HG02943 (cell line): ENCODE results near the gene PGAP1.
"Not testable (repeated sequence)": the region's sequence is repeated elsewhere in the genome, so short reads cannot be mapped to it uniquely, and the experiment has no call there.

Experiments used
- ATAC-seq: cut with Tn5 transposase; IDR thresholded peaks from one replicate; pipeline ENCODE4 v1.9.1; 2021; ENCODE audit warnings: mild to moderate bottlenecking, low read depth, moderate library complexity; ENCODE audit not compliant: unreplicated experiment

Gene PGAP1

GRCh38 chr2:196951973-196952372, 25.5 kb upstream of the PGAP1 start:
- no peak for ATAC-seq

- no peak for ATAC-seq
These were observed 22.6 kb upstream of the PGAP1 start for GRCh38 chr2:196949116-196949515.

GRCh38 chr2:196944570-196944969, 18.1 kb upstream of the PGAP1 start:
- peak; percentile 94 for ATAC-seq

- ATAC-seq: no peak
These were observed 15.0 kb upstream of the PGAP1 start for GRCh38 chr2:196941398-196942078.

- ATAC-seq: no peak
These were observed 12.9 kb upstream of the PGAP1 start for GRCh38 chr2:196939371-196939770.

- ATAC-seq: no peak
These were observed 8.9 kb upstream of the PGAP1 start for GRCh38 chr2:196935432-196935831.

GRCh38 chr2:196934672-196935071, 8.2 kb upstream of the PGAP1 start:
- no peak for ATAC-seq

GRCh38 chr2:196931555-196931954, 5.0 kb upstream of the PGAP1 start:
- no peak for ATAC-seq

- no peak for ATAC-seq
These were observed 1.1 kb upstream of the PGAP1 start for GRCh38 chr2:196927376-196928225.

GRCh38 chr2:196925768-196926561, 542 bp downstream of the PGAP1 start:
- peak; percentile 38 for ATAC-seq

GRCh38 chr2:196925051-196925767, 1.3 kb downstream of the PGAP1 start:
- no peak for ATAC-seq

- ATAC-seq: no peak
These were observed 2.5 kb downstream of the PGAP1 start for GRCh38 chr2:196924051-196924450.

- ATAC-seq: no peak
These were observed 7.6 kb downstream of the PGAP1 start for GRCh38 chr2:196918927-196919326.

- ATAC-seq: no peak
These were observed 8.7 kb downstream of the PGAP1 start for GRCh38 chr2:196917802-196918201.

GRCh38 chr2:196915507-196916189, 10.9 kb downstream of the PGAP1 start:
- peak; percentile 31 for ATAC-seq

GRCh38 chr2:196914867-196915460, 11.5 kb downstream of the PGAP1 start:
- ATAC-seq: peak; percentile 74

- no peak for ATAC-seq
These were observed 12.8 kb downstream of the PGAP1 start for GRCh38 chr2:196913691-196914090.

- ATAC-seq: not testable (repeated sequence)
These were observed 21.1 kb downstream of the PGAP1 start for GRCh38 chr2:196905365-196905764.

GRCh38 chr2:196902828-196903227, 23.7 kb downstream of the PGAP1 start:
- ATAC-seq: no peak
